ENCODE measurements around the gene CRIP3. TPM values are rescaled to one million over a fixed set of nuclear protein-coding genes. Genes with fewer than 3 reads are reported as not detected.
"Not testable (repeated sequence)": the region's sequence is repeated elsewhere in the genome, so short reads cannot be mapped to it uniquely, and the experiment has no call there.

The CRIP3 gene
- total RNA-seq, 1 donor from 2014 or later: 4.5 TPM

GRCh38 chr6:43307451-43308100 is 1.1 kb downstream of the CRIP3 start:
- no peak for DNase-seq (ENCODE audit: low spot score in 2 of 2)
- no peak for FAIRE-seq

- DNase-seq (ENCODE audit: low spot score in 2 of 2) (no peak), FAIRE-seq (no peak)
These were observed 2.5 kb downstream of the CRIP3 start for GRCh38 chr6:43306086-43306485.

- FAIRE-seq: no peak
These were observed 3.7 kb downstream of the CRIP3 start for GRCh38 chr6:43304882-43305281.

GRCh38 chr6:43304361-43304760 is 4.3 kb downstream of the CRIP3 start:
- no peak for DNase-seq (ENCODE audit: low spot score in 2 of 2)
- no peak for FAIRE-seq

More at GRCh38 chr6:43304882-43305281, 3.7 kb downstream of the CRIP3 start:
- DNase-seq (ENCODE audit: low spot score in 2 of 2): no peak

- FAIRE-seq: no peak
- DNase-seq (ENCODE audit: low spot score in 2 of 2): no peak
These were observed 4.8 kb downstream of the CRIP3 start for GRCh38 chr6:43303751-43304331.

- DNase-seq (ENCODE audit: low spot score in 2 of 2); FAIRE-seq: not testable (repeated sequence)
These were observed 5.6 kb downstream of the CRIP3 start for GRCh38 chr6:43303006-43303405.

- no peak for DNase-seq (ENCODE audit: low spot score in 2 of 2)
- no peak for FAIRE-seq
These were observed 6.5 kb downstream of the CRIP3 start for GRCh38 chr6:43302126-43302525.

GRCh38 chr6:43301081-43301870 is 7.3 kb downstream of the CRIP3 start:
- DNase-seq (ENCODE audit: low spot score in 2 of 2) (no peak), FAIRE-seq (no peak)

GRCh38 chr6:43299338-43300293 is 9.0 kb downstream of the CRIP3 start:
- DNase-seq (ENCODE audit: low spot score in 2 of 2) (no peak), FAIRE-seq (no peak)

- DNase-seq (ENCODE audit: low spot score in 2 of 2) (no peak), FAIRE-seq (no peak)
These were observed 9.9 kb downstream of the CRIP3 start for GRCh38 chr6:43298565-43299337.

GRCh38 chr6:43297644-43298564 is 10.7 kb downstream of the CRIP3 start, which contains the start of gene SLC22A7:
Gene SLC22A7, plus strand, starts transcription at chr6:43298260. Its CDS starts 99 bp downstream, at chr6:43298359.
- no peak for DNase-seq (ENCODE audit: low spot score in 2 of 2)

GRCh38 chr6:43296780-43297497 is 11.7 kb downstream of the CRIP3 start:
- DNase-seq (ENCODE audit: low spot score in 2 of 2) (no peak), FAIRE-seq (no peak)

More at GRCh38 chr6:43297644-43298564, 10.7 kb downstream of the CRIP3 start, which contains the start of gene SLC22A7:
- FAIRE-seq: no peak

- no peak for DNase-seq (ENCODE audit: low spot score in 2 of 2)
- FAIRE-seq: no peak
These were observed 13.2 kb downstream of the CRIP3 start for GRCh38 chr6:43295456-43295855.

GRCh38 chr6:43294536-43294935 is 14.1 kb downstream of the CRIP3 start:
- DNase-seq (ENCODE audit: low spot score in 2 of 2): no peak
- no peak for FAIRE-seq

GRCh38 chr6:43293698-43294097 is 14.9 kb downstream of the CRIP3 start:
- no peak for FAIRE-seq
- DNase-seq (ENCODE audit: low spot score in 2 of 2): no peak

GRCh38 chr6:43292763-43293318 is 15.8 kb downstream of the CRIP3 start:
- DNase-seq (ENCODE audit: low spot score in 2 of 2) (no peak), FAIRE-seq (no peak)

- FAIRE-seq (no peak), DNase-seq (ENCODE audit: low spot score in 2 of 2) (no peak)
These were observed 16.3 kb downstream of the CRIP3 start for GRCh38 chr6:43292341-43292740.
